Ovary (tissue), 3 donors: ENCODE data around the gene KCNK7.

Experiments used
- CTCF ChIP-seq, 3 donors: fragments of 450-650 bp in 2 of 3; fragments of 200-600 bp in 1 of 3; IDR thresholded peaks; one replicate each; pipeline versions ENCODE4 v1.5.1 to v1.8.0; 2016 to 2022; ENCODE audit warnings: antibody characterized with exemption in 3 of 3, mild to moderate bottlenecking in 1 of 3
- POLR2A ChIP-seq: fragments of 450-650 bp; IDR thresholded peaks from one replicate; pipeline ENCODE4 v1.6.1; 2017; ENCODE audit warnings: antibody characterized with exemption, mild to moderate bottlenecking, moderate library complexity
- donor health status: DM: no; HTN: no; CAD: no.

GRCh38 chr11:65599216-65599954 lies 3.8 kb upstream of the KCNK7 start:
- TF ChIP-seq POLR2A (no peak), CTCF (IDR thresholded peaks at IDR 0.05) (no peak)
